OCI-LY7 (cell line): ENCODE measurements around the gene COP1.

ENCODE experiments used
- CTCF ChIP-seq: fragments of 200-600 bp; sonication (generic); conservative IDR thresholded peaks from 2 replicates; pipeline ENCODE4 v1.5.1; 2014; ENCODE audit warnings: mild to moderate bottlenecking, antibody characterized with exemption, low read length, moderate library complexity, mixed read lengths
- EZH2phosphoT487 ChIP-seq: fragments of 200-600 bp; sonication (generic); IDR thresholded peaks from 2 replicates; pipeline ENCODE4 v1.6.1; 2018; ENCODE audit warnings: low read depth, borderline replicate concordance, mild to moderate bottlenecking, mixed run types, antibody characterized with exemption, low read length, moderate library complexity, mixed read lengths

GRCh38 chr1:175918364-175918801 lies 288.7 kb downstream of the COP1 start:
- no peak for TF ChIP-seq CTCF
- no peak for TF ChIP-seq EZH2phosphoT487
